ENCODE data around the gene NPC2. TPM values are rescaled to one million over a fixed set of nuclear protein-coding genes. Genes with fewer than 3 reads are reported as not detected.

The NPC2 gene
- total RNA-seq, 1 donor from 2014 or later = 15.5 TPM

DNA sequence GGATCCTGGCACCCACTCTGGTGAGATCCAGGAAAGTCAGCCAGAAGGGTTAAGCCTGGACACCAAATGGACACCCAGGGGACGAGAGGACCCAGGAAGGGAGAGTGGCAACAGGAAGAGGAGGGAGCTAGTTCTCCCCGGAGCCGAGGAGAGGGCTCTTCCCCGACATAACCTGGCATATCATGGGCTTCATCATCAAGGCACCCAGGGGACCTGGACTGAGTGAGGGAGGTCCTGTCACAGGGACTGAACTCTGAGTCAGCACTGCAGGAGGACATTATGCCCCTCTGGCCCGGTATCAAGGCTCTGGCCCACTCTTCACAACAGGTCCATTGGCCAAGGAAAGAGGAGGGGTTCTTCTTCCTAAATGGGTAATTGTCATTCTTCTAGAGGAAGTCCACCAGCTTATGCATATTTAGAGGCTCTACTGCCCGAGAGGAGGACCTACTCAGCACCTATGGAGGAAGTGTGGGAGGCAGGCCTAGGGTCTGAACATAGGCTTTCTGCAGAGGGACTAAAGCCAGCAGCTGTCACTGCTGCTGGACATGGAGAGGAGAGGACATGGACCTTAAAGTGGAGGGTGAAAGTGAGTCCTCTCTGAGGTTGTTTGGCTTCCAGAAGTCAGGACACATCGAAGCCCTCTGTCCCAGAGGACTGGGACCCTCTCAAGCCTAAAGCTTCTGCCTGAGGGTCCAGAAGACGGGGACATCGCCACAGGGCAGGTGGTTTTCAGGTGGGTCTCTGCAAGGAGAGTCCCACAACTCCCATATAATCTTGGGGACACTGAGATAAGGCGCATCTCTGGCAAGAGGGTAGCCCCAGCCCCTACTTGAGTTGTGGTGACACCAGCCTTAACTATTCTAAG, 19.1 kb upstream of the NPC2 start:
- intact Hi-C loops (cut with micrococcal nuclease) = no loop called here
- no peak for DNase-seq
- no peak overlapping the region for H3K27ac Mint-ChIP-seq
- no peaks in the 10 kb centered on the region for H3K36me3 Mint-ChIP-seq (ENCODE audit: low read depth)
- peaks cover 22% of the 10 kb centered on the region for H3K27me3 Mint-ChIP-seq
- no peak overlapping the region for H3K4me3 Mint-ChIP-seq
- peaks cover 7% of the 10 kb centered on the region for H3K4me1 Mint-ChIP-seq
- H3K9me3 Mint-ChIP-seq = no peaks in the 10 kb centered on the region

DNA sequence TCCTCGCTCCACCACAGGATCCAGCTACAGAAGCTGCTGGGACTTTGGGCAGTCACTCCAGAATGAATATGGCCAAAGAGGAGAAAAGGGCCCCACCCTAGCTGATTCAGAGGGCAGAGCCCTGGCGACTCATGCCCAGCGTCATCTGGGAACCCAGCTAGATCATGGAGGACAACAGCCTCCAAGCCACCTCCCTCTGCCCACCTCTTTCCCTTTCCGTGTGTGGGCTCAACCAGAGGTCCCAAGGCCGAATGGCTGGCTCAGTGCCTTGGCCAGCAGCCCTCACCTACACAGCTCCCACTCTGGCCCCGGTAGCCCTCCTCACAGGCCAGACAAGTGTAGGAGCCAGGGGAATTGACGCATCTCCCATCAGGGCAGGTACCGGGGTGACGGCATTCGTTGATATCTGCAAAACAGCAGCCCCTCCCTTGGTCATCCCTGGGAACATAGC, 17.9 kb upstream of the NPC2 start:
- no peaks in the 10 kb centered on the region for H3K36me3 Mint-ChIP-seq (ENCODE audit: low read depth)
- peaks cover 7% of the 10 kb centered on the region for H3K4me1 Mint-ChIP-seq
- no peak overlapping the region for H3K27ac Mint-ChIP-seq
- H3K27me3 Mint-ChIP-seq = peaks cover 19% of the 10 kb centered on the region
- intact Hi-C loops (cut with micrococcal nuclease) = no loop called here
- no peak overlapping the region for H3K4me3 Mint-ChIP-seq
- H3K9me3 Mint-ChIP-seq = no peaks in the 10 kb centered on the region
- DNase-seq = no peak

DNA sequence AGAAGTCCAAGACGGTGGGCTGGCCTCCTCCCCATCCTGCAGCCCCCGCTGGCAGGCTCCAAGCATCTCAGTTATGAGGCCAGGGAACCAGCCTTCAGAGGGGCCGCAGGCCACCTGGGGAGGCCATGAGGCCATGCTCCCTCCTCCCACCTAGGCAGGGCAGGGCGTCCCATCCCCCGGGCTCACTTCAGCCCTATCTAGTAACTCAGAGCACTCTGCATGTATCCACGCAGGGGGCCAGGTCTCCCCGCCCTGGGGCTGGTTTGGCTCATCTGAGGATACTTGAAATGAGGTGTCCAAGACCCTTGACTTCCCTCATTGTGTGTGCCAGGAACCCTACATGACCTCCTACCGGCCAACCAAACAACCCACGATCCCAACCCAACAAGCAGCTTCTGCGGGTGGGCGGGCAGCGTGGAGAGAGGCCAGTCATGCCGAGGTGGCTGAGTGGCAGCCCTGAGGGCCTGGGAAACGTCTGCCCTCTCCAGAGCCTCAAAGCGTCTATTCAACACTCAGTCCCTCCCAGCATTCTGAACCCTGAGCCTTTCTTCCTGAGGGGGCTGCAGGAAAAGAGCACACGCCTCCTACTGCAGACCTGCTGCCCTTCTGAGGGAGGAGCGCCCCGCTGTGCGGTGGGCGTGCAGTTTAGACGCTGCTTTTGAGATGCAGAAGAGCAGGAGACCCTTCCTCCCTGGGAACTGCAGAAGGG, 17.3 kb upstream of the NPC2 start:
- intact Hi-C loops (cut with micrococcal nuclease) = no loop called here
- H3K4me1 Mint-ChIP-seq = peaks cover 7% of the 10 kb centered on the region
- no peaks in the 10 kb centered on the region for H3K36me3 Mint-ChIP-seq (ENCODE audit: low read depth)
- H3K27me3 Mint-ChIP-seq = peaks cover 17% of the 10 kb centered on the region
- DNase-seq = no peak
- no peaks in the 10 kb centered on the region for H3K9me3 Mint-ChIP-seq
- H3K4me3 Mint-ChIP-seq = no peak overlapping the region
- H3K27ac Mint-ChIP-seq = no peak overlapping the region

DNA sequence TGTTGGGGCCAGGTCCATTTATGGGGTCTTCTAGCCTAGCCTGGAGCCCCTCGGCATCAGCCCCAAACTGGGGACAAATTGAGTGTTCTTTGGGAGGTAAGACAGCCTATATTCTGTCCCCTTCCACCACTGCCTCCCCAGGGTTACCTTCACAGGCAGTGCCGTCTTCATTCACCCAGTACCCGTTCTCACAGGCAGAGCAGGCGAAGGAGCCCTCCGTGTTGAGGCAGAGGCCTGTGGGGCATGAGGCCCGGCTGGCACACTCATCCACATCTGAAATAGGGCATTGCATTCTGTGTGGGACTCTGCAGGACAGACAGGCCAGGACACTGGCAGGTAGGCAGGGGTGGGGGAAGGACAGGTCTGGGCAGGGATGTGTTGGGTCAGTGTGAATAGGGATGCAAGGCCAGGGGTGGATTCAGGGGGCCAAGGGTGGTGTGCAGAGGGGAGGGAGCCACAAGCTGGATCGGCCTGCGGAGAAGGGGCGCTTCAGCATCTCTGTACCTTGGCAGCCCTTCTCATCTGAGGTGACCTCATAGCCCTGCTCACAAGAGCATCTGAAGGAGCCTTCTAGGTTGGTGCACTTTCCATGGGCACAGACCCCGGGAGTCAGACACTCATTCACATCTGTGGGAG, 16.6 kb upstream of the NPC2 start:
- Mint-ChIP-seq H3K27me3 (peaks cover 17% of the 10 kb centered on the region), H3K4me3 (no peak overlapping the region), H3K36me3 (ENCODE audit: low read depth) (no peaks in the 10 kb centered on the region), H3K27ac (no peak overlapping the region), H3K4me1 (peaks cover 4% of the 10 kb centered on the region), H3K9me3 (no peaks in the 10 kb centered on the region)
- no peak for DNase-seq
- intact Hi-C loops (cut with micrococcal nuclease) = no loop called here

DNA sequence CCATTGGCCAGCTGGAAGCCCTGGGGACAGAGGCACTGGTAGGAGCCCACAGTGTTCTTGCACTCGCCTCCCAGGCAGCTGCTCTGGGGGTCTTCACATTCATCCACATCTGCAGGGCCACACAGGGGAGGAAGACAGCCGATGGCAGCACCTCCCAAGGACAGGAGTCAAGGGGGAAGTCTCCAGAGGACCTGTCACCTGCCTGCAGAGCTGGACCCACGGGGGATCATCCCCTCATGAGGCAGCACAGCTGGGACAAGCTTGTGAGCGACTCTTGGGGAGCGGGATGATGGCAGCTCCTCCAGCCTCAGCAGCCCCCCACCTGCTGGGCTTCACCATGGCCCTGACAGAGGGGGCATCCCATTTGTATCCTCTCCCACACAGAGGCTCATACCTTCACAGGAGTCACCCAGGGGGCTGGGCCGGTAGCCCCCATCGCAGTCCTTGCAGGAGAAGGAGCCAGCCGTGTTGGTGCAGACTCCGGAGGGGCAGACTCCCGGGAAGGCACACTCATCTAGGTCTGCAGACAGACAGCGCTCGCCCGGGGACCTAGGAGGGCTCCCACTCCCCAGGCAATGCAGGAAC, 15.8 kb upstream of the NPC2 start:
- intact Hi-C loops (cut with micrococcal nuclease) = no loop called here
- H3K36me3 Mint-ChIP-seq (ENCODE audit: low read depth) = no peaks in the 10 kb centered on the region
- H3K4me1 Mint-ChIP-seq = no peaks in the 10 kb centered on the region
- no peak overlapping the region for H3K4me3 Mint-ChIP-seq
- H3K9me3 Mint-ChIP-seq = no peaks in the 10 kb centered on the region
- H3K27me3 Mint-ChIP-seq = peaks cover 11% of the 10 kb centered on the region
- no peak overlapping the region for H3K27ac Mint-ChIP-seq
- DNase-seq = no peak

DNA sequence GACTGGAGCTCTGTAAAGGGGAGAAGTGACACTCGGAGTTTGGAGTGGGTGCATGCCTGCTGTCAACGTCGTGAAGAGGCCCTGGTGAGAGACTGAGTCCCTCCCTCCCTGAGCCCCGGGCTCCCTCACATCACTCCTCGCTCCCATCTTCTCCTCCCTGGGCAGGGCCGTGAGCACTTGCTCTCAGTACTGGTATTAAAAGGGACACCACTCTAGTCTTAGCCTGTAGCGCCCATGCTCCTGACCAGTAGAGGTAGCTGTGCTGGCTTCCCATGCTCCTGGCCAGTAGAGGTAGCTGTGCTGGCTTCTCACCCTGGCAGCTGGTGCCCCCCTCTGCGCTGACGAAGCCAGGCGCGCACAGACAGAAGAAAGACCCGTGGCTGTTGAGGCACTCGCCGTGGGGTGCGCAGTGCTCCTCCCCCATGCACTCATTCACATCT, 15.2 kb upstream of the NPC2 start:
- Mint-ChIP-seq H3K9me3 (no peaks in the 10 kb centered on the region), H3K27me3 (peaks cover 8% of the 10 kb centered on the region), H3K36me3 (ENCODE audit: low read depth) (no peaks in the 10 kb centered on the region), H3K4me1 (no peaks in the 10 kb centered on the region), H3K4me3 (no peak overlapping the region), H3K27ac (no peak overlapping the region)
- intact Hi-C loops (cut with micrococcal nuclease) = no loop called here
- no peak for DNase-seq

GRCh38 chr14:74507840-74508239, 14.7 kb upstream of the NPC2 start:
- Mint-ChIP-seq H3K9me3 (no peaks in the 10 kb centered on the region), H3K27me3 (peaks cover 6% of the 10 kb centered on the region), H3K36me3 (ENCODE audit: low read depth) (no peaks in the 10 kb centered on the region), H3K4me3 (no peak overlapping the region), H3K4me1 (no peaks in the 10 kb centered on the region), H3K27ac (no peak overlapping the region)
- intact Hi-C loops (cut with micrococcal nuclease) = no loop called here
- DNase-seq = no peak

- intact Hi-C loops (cut with micrococcal nuclease) = no loop called here
- H3K9me3 Mint-ChIP-seq = no peaks in the 10 kb centered on the region
- no peak for DNase-seq
- H3K27ac Mint-ChIP-seq = no peak overlapping the region
- no peaks in the 10 kb centered on the region for H3K4me1 Mint-ChIP-seq
- peaks cover 2% of the 10 kb centered on the region for H3K27me3 Mint-ChIP-seq
- H3K4me3 Mint-ChIP-seq = no peak overlapping the region
- H3K36me3 Mint-ChIP-seq (ENCODE audit: low read depth) = no peaks in the 10 kb centered on the region
Measured at GRCh38 chr14:74507085-74507484, 14.0 kb upstream of the NPC2 start.

- Mint-ChIP-seq H3K9me3 (no peaks in the 10 kb centered on the region), H3K4me1 (no peaks in the 10 kb centered on the region), H3K36me3 (ENCODE audit: low read depth) (no peaks in the 10 kb centered on the region), H3K27me3 (peaks cover 2% of the 10 kb centered on the region), H3K27ac (no peak overlapping the region), H3K4me3 (no peak overlapping the region)
- no peak for DNase-seq
- intact Hi-C loops (cut with micrococcal nuclease) = no loop called here
Measured at GRCh38 chr14:74506411-74506851, 13.3 kb upstream of the NPC2 start.

- no peak overlapping the region for H3K4me3 Mint-ChIP-seq
- H3K9me3 Mint-ChIP-seq = no peaks in the 10 kb centered on the region
- H3K36me3 Mint-ChIP-seq (ENCODE audit: low read depth) = no peaks in the 10 kb centered on the region
- intact Hi-C loops (cut with micrococcal nuclease) = no loop called here
- peaks cover 2% of the 10 kb centered on the region for H3K27me3 Mint-ChIP-seq
- H3K4me1 Mint-ChIP-seq = no peaks in the 10 kb centered on the region
- no peak overlapping the region for H3K27ac Mint-ChIP-seq
- DNase-seq = no peak
Measured at GRCh38 chr14:74505831-74506230, 12.7 kb upstream of the NPC2 start.

DNA sequence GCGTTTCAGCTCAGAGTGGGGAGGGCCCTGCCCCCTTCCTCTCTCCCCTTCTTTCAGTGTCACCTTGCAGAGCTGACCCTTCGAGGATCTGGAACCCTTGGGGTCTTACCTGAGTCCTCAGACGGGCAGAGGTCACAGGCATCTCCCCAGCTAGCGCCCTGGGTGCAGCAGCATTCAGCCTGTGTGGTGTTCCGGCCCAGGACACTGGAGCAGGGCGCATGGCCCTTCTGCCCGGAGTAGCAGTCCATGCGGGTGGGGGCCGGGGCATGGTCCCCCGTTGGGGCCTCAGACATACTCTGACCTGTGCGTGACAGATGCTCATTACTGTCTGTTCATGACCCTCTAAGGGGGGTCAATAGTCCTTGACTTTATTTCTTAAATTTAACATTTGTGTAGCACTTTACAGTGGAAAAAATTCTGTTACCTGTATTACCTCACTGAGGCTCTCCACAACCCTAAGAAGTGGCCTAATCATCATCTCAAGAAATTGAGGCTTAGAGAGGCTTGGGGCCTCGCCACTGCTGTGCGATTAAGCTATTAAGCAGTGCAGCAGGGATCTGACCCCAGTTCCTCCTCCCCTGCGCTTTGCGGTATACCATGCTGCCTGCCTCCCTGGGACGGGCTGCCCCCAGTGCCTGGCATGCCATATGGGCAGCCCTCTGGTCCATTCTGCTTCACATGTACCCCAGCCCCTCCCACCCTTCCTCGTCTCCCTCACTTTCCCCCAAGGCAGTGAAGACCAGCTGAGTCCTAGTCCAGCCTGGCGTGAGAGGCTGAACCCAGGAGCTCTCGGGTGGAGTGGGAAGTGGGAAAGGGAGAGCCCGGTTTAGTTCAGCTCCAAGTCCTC, 12.0 kb upstream of the NPC2 start:
- Mint-ChIP-seq H3K4me1 (no peaks in the 10 kb centered on the region), H3K27me3 (peaks cover 2% of the 10 kb centered on the region), H3K9me3 (no peaks in the 10 kb centered on the region), H3K4me3 (no peak overlapping the region), H3K36me3 (ENCODE audit: low read depth) (no peaks in the 10 kb centered on the region), H3K27ac (no peak overlapping the region)
- intact Hi-C loops (cut with micrococcal nuclease) = no loop called here
- DNase-seq = no peak

DNA sequence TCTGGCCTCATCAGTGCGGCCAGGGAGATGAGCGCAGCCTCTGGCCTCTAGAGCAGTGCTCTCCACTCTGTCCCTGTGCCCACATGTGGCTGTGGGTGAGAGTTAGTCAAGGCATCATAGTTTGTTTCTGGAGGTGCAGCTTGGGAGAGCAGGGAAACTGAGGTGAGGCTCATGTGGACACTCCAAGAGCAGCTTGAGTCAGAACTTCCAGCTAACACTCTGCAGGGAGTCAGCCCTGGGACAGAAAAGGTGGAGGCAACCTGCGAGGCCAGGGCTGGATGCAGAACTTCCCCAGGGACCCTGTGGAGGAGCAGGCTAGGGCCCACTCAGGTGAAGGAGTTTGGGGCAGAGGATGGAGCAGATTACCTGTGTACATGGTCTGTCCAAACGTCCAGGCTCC, 11.3 kb upstream of the NPC2 start:
- Mint-ChIP-seq H3K27me3 (peaks cover 2% of the 10 kb centered on the region), H3K9me3 (no peaks in the 10 kb centered on the region), H3K27ac (no peak overlapping the region), H3K36me3 (ENCODE audit: low read depth) (no peaks in the 10 kb centered on the region), H3K4me3 (no peak overlapping the region), H3K4me1 (no peaks in the 10 kb centered on the region)
- no peak for DNase-seq
- intact Hi-C loops (cut with micrococcal nuclease) = no loop called here

DNA sequence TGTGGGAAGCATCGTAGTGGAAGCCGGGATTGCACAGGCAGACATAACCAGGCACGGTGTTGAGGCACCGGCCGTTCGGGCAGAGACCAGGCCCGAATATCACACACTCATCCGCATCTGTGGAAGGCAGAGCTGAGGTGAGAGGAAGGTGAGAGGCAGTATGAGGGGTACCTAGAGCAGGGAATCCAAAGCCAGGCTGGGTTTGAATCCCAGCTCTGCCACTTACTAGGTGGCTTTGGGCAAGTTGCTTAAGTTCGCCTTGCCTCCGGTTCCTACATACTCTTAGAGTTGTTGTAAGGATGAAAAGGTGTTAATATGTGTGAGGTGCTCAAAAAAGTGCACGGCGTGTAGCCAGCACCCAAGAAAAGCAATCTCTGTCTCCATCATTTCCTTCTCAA, 10.8 kb upstream of the NPC2 start:
- DNase-seq = no peak
- Mint-ChIP-seq H3K27ac (no peak overlapping the region), H3K9me3 (no peaks in the 10 kb centered on the region), H3K4me1 (no peaks in the 10 kb centered on the region), H3K27me3 (peaks cover 2% of the 10 kb centered on the region), H3K4me3 (no peak overlapping the region), H3K36me3 (ENCODE audit: low read depth) (no peaks in the 10 kb centered on the region)
- intact Hi-C loops (cut with micrococcal nuclease) = no loop called here
